Cardiac fibroblast (primary cell): Measurements from ENCODE around the gene EEF1A1.
"Not testable (repeated sequence)": the region's sequence is repeated elsewhere in the genome, so short reads cannot be mapped to it uniquely, and the experiment has no call there.

Experiments used
- DNase-seq, 2 donors: peaks; one replicate each; pipeline versions ENCODE4 v3.0.0 to v3.0.0-alpha.2; 2010; ENCODE audit warnings: low read depth in 2 of 2
- H3K4me3 ChIP-seq, 2 donors: replicated peaks in 1 of 2; 1 replicate in 1 of 2; 2 replicates in 1 of 2; pipeline ENCODE4 v1.5.1; 2011; ENCODE audit warnings: low read depth in 2 of 2, low read length in 2 of 2, mild to moderate bottlenecking in 2 of 2, moderate library complexity in 1 of 2
- CTCF ChIP-seq: IDR thresholded peaks from one replicate; pipeline ENCODE4 v1.5.1; 2011; ENCODE audit warnings: low read depth, mild to moderate bottlenecking, low read length, inconsistent platforms

The EEF1A1 gene

GRCh38 chr6:73562558-73562957 lies 41.7 kb upstream of the EEF1A1 start:
- TF ChIP-seq CTCF: no peak

GRCh38 chr6:73560853-73561407 lies 40.1 kb upstream of the EEF1A1 start:
- no peak for TF ChIP-seq CTCF
- no peak overlapping the region for H3K4me3 ChIP-seq
- no peak for DNase-seq

More at GRCh38 chr6:73562558-73562957, 41.7 kb upstream of the EEF1A1 start:
- DNase-seq: no peak
- no peak overlapping the region for H3K4me3 ChIP-seq

- H3K4me3 ChIP-seq: no peak overlapping the region
- DNase-seq: no peak
- no peak for TF ChIP-seq CTCF
Observed at GRCh38 chr6:73560182-73560732, 39.4 kb upstream of the EEF1A1 start.

GRCh38 chr6:73559399-73559794 lies 38.6 kb upstream of the EEF1A1 start:
- H3K4me3 ChIP-seq, DNase-seq: not testable (repeated sequence)

GRCh38 chr6:73558624-73559398 lies 38.0 kb upstream of the EEF1A1 start:
- DNase-seq: no peak
- H3K4me3 ChIP-seq: no peak overlapping the region
- TF ChIP-seq CTCF: no peak

- no peak overlapping the region for H3K4me3 ChIP-seq
- DNase-seq: no peak
- TF ChIP-seq CTCF: no peak
Observed at GRCh38 chr6:73556836-73557235, 36.0 kb upstream of the EEF1A1 start.

- not testable (repeated sequence) for H3K4me3 ChIP-seq, DNase-seq
Observed at GRCh38 chr6:73555380-73555949, 34.6 kb upstream of the EEF1A1 start.

- DNase-seq, H3K4me3 ChIP-seq: not testable (repeated sequence)
Observed at GRCh38 chr6:73551115-73551514, 30.3 kb upstream of the EEF1A1 start.
